ENCODE data around the gene CFAP299. TPM values are rescaled to one million over a fixed set of nuclear protein-coding genes. Genes with fewer than 3 reads are reported as not detected.
"Not testable (repeated sequence)": the region's sequence is repeated elsewhere in the genome, so short reads cannot be mapped to it uniquely, and the experiment has no call there.

CFAP299 gene
- total RNA-seq, 2 donors from 2014 or later: not detected

DNA sequence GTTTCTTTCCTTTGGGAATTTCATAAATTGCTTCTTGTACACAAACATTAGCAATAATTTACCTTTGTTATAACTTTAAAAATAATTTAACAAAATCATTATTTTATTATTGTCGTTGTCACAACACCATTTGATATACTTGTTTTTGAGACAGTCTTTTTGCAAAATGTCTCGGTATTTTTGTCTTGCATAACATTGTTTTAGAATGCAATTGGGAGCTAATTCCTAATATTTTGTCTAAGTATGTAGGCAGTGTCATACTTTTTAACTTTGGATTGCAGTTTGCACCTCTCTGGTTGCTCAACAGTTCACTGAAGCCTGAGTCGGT, 340 bp upstream of the CFAP299 start:
- H3K4me1 Mint-ChIP-seq: peaks cover 2% of the 10 kb centered on the region
- DNase-seq: no peak
- Histone ChIP-seq H3K9ac (ENCODE audit: extremely low read depth, low read length, poor library complexity, severe bottlenecking) (no peak overlapping the region), H3K4me1 (ENCODE audit: control insufficient read depth, insufficient read depth, low read length) (no peaks in the 10 kb centered on the region), H3K27ac (ENCODE audit: low read depth, low read length) (no peak overlapping the region), H3K4me3 (ENCODE audit: low read length) (peak overlapping the region; percentile 90), H3K36me3 (ENCODE audit: control insufficient read depth, insufficient read depth, low read length) (no peaks in the 10 kb centered on the region), H3K27me3 (ENCODE audit: control insufficient read depth, insufficient read depth, low read length, poor library complexity, severe bottlenecking) (peaks cover 60% of the 10 kb centered on the region), H3K9me3 (ENCODE audit: control insufficient read depth, low read length) (no peaks in the 10 kb centered on the region)
- TF ChIP-seq, protein P1, sequence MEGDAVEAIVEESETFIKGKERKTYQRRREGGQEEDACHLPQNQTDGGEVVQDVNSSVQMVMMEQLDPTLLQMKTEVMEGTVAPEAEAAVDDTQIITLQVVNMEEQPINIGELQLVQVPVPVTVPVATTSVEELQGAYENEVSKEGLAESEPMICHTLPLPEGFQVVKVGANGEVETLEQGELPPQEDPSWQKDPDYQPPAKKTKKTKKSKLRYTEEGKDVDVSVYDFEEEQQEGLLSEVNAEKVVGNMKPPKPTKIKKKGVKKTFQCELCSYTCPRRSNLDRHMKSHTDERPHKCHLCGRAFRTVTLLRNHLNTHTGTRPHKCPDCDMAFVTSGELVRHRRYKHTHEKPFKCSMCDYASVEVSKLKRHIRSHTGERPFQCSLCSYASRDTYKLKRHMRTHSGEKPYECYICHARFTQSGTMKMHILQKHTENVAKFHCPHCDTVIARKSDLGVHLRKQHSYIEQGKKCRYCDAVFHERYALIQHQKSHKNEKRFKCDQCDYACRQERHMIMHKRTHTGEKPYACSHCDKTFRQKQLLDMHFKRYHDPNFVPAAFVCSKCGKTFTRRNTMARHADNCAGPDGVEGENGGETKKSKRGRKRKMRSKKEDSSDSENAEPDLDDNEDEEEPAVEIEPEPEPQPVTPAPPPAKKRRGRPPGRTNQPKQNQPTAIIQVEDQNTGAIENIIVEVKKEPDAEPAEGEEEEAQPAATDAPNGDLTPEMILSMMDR (conservative IDR thresholded peaks at IDR 0.05): no peak
- no peaks in the 10 kb centered on the region for H3K9me3 Mint-ChIP-seq
- no peak overlapping the region for H3K27ac Mint-ChIP-seq
- peaks cover 19% of the 10 kb centered on the region for H3K27me3 Mint-ChIP-seq (ENCODE audit: insufficient read depth)
- H3K4me3 Mint-ChIP-seq: peak overlapping the region; percentile 72
- WGBS, 2 experiments (ENCODE audit: insufficient coverage in 1 of 2, insufficient read length in 1 of 2): 0 to 16% methylated on average over 1 to 3 of the region's 3 CpGs
- no peaks in the 10 kb centered on the region for H3K36me3 Mint-ChIP-seq (ENCODE audit: low read depth)

DNA sequence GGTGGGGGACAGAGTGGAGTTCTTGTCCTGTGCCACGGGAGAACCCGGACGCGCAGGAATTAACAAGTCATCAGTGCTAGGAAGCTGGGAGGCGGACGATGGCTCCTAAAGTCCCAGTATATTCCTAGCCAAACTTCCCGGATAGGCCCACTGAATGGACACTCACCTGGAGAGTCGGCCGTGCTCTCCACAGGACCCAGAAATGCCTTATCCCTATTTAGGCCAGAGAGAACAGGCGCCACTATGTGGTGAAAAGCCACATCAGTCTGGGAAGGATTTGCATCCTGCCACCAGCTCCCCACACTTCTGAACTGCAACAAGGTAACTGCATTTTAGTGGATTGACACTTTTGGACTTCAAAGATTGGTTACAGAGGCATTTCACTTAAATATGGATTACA, 1.1 kb downstream of the CFAP299 start:
- Histone ChIP-seq H3K4me1 (ENCODE audit: control insufficient read depth, insufficient read depth, low read length) (no peaks in the 10 kb centered on the region), H3K9me3 (ENCODE audit: control insufficient read depth, low read length) (no peaks in the 10 kb centered on the region), H3K27me3 (ENCODE audit: control insufficient read depth, insufficient read depth, low read length, poor library complexity, severe bottlenecking) (peaks cover 50% of the 10 kb centered on the region), H3K36me3 (ENCODE audit: control insufficient read depth, insufficient read depth, low read length) (no peaks in the 10 kb centered on the region), H3K4me3 (ENCODE audit: low read length) (peak overlapping the region; percentile 90), H3K9ac (ENCODE audit: extremely low read depth, low read length, poor library complexity, severe bottlenecking) (no peak overlapping the region), H3K27ac (ENCODE audit: low read depth, low read length) (no peak overlapping the region)
- TF ChIP-seq, protein P1 (conservative IDR thresholded peaks at IDR 0.05): peak; percentile 69
- Mint-ChIP-seq H3K36me3 (ENCODE audit: low read depth) (no peaks in the 10 kb centered on the region), H3K27me3 (ENCODE audit: insufficient read depth) (peaks cover 25% of the 10 kb centered on the region), H3K4me1 (peaks cover 2% of the 10 kb centered on the region), H3K27ac (no peak overlapping the region), H3K9me3 (no peaks in the 10 kb centered on the region), H3K4me3 (peak overlapping the region; percentile 72)
- DNase-seq: peak; percentile 80
- 10 to 20% methylated on average over 2 to 10 of the region's 10 CpGs for WGBS, 2 experiments (ENCODE audit: insufficient coverage in 1 of 2, insufficient read length in 1 of 2)

DNA sequence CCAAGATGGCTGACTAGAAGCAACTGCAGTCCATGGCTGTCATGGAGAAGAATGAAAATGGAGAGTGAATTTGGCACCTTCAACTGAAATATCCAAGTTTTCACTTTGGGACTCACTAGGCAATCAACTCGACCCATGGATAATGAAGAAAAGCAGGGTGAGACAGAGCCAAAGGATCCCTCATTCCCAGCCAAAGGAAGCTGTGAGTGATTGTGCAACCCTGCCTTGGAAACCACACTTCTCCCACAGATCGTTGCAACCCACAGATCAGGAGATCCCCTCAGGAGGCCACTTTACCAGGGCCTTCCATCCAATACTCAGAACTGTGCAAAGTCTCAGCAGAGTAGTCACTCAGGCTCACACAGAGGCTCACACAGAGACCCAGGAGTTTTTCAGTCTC, 4.5 kb downstream of the CFAP299 start:
- H3K36me3 Mint-ChIP-seq (ENCODE audit: low read depth): no peaks in the 10 kb centered on the region
- Histone ChIP-seq H3K9me3 (ENCODE audit: control insufficient read depth, low read length) (no peaks in the 10 kb centered on the region), H3K9ac (ENCODE audit: extremely low read depth, low read length, poor library complexity, severe bottlenecking) (no peak overlapping the region), H3K27me3 (ENCODE audit: control insufficient read depth, insufficient read depth, low read length, poor library complexity, severe bottlenecking) (peaks cover 17% of the 10 kb centered on the region), H3K4me1 (ENCODE audit: control insufficient read depth, insufficient read depth, low read length) (no peaks in the 10 kb centered on the region), H3K36me3 (ENCODE audit: control insufficient read depth, insufficient read depth, low read length) (no peaks in the 10 kb centered on the region), H3K4me3 (ENCODE audit: low read length) (no peak overlapping the region), H3K27ac (ENCODE audit: low read depth, low read length) (no peak overlapping the region)
- no peak overlapping the region for H3K4me3 Mint-ChIP-seq
- peaks cover 2% of the 10 kb centered on the region for H3K4me1 Mint-ChIP-seq
- no peak overlapping the region for H3K27ac Mint-ChIP-seq
- TF ChIP-seq, protein P1 (conservative IDR thresholded peaks at IDR 0.05): no peak
- peaks cover 48% of the 10 kb centered on the region for H3K27me3 Mint-ChIP-seq (ENCODE audit: insufficient read depth)
- peaks cover 8% of the 10 kb centered on the region for H3K9me3 Mint-ChIP-seq
- WGBS, 2 experiments (ENCODE audit: insufficient coverage in 1 of 2, insufficient read length in 1 of 2): 81 to 94% methylated on average over 2 of the region's 2 CpGs
- no peak for DNase-seq

DNA sequence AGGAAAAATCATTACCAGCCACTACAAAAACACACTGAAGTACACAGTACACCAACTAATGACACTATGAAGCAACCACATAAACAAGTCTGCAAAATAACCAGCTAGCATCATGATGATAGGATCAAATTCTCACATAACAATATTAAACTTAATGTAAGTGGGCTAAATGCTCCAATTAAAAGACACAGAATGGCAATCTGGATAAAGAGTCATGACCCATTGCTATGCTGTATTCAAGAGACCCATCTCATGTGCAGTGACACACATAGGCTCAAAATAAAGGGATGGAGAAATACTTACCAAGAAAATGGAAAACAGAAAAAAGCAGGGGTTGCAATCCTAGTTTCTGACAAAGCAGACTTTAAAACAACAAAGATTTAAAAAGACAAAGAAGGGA, 7.2 kb downstream of the CFAP299 start:
- not testable (repeated sequence) for H3K27ac Mint-ChIP-seq; DNase-seq; H3K9me3 Mint-ChIP-seq; H3K36me3 ChIP-seq (ENCODE audit: control insufficient read depth, insufficient read depth, low read length); H3K4me1 ChIP-seq (ENCODE audit: control insufficient read depth, insufficient read depth, low read length); H3K27ac ChIP-seq (ENCODE audit: low read depth, low read length); H3K4me3 ChIP-seq (ENCODE audit: low read length); H3K36me3 Mint-ChIP-seq (ENCODE audit: low read depth); H3K9me3 ChIP-seq (ENCODE audit: control insufficient read depth, low read length); H3K4me3 Mint-ChIP-seq; H3K9ac ChIP-seq (ENCODE audit: extremely low read depth, low read length, poor library complexity, severe bottlenecking); H3K4me1 Mint-ChIP-seq
- peaks cover 11% of the 10 kb centered on the region for H3K27me3 ChIP-seq (ENCODE audit: control insufficient read depth, insufficient read depth, low read length, poor library complexity, severe bottlenecking)
- peaks cover 57% of the 10 kb centered on the region for H3K27me3 Mint-ChIP-seq (ENCODE audit: insufficient read depth)

Data from endodermal cell (in vitro differentiated cells).